K562 (cell line): ENCODE measurements around the gene HDC. TPM values are rescaled to one million over a fixed set of nuclear protein-coding genes. Genes with fewer than 3 reads are reported as not detected.
A peak's percentile ranks its signal among the peaks of the same experiment; 100 is the strongest.

ENCODE experiments used
- CGGBP1 ChIP-seq: fragments of 250-450 bp; sonication (Bioruptor Pico); IDR thresholded peaks from 2 replicates; pipeline ENCODE4 v1.9.0; 2021; ENCODE audit warnings: mild to moderate bottlenecking
- CREB1 ChIP-seq, 2 experiments: sonication (generic) in 1 of 2; formaldehyde crosslinking in 1 of 2; IDR thresholded peaks; 2 replicates each; pipeline versions ENCODE4 v1.6.1 to v1.8.0; 2012 to 2022; ENCODE audit warnings: inconsistent platforms in 1 of 2, mild to moderate bottlenecking in 1 of 2, missing genetic modification reagents in 1 of 2, moderate library complexity in 1 of 2
- E2F3 ChIP-seq: fragments of 250-450 bp; sonication (Bioruptor Pico); IDR thresholded peaks from 2 replicates; pipeline ENCODE4 v1.4.0; 2020; ENCODE audit warnings: mild to moderate bottlenecking
- EP400 ChIP-seq: fragments of 450-650 bp; IDR thresholded peaks from 2 replicates; pipeline ENCODE4 v1.6.1; 2017; ENCODE audit warnings: antibody characterized with exemption, mild to moderate bottlenecking, moderate library complexity
- HES1 ChIP-seq: fragments of 450-650 bp; IDR thresholded peaks from 2 replicates; pipeline ENCODE4 v1.6.1; 2016; ENCODE audit warnings: low read depth, mild to moderate bottlenecking, moderate library complexity
- IRF2 ChIP-seq: sonication (generic); formaldehyde crosslinking; IDR thresholded peaks from 2 replicates; pipeline ENCODE4 v1.8.1; 2022; ENCODE audit warnings: mild to moderate bottlenecking, missing genetic modification reagents
- MAFG ChIP-seq: fragments of 450-650 bp; conservative IDR thresholded peaks from 2 replicates; pipeline ENCODE4 v1.6.1; 2016; ENCODE audit warnings: missing genetic modification characterization, missing compliant biosample characterization
- MEIS2 ChIP-seq: fragments of 450-650 bp; IDR thresholded peaks from 2 replicates; pipeline ENCODE4 v1.6.1; 2014; ENCODE audit warnings: mild to moderate bottlenecking; ENCODE audit not compliant: partially characterized antibody
- NR4A1 ChIP-seq, 2 experiments: fragments of 250-450 bp in 1 of 2; fragments of 450-650 bp in 1 of 2; sonication (Bioruptor Pico) in 1 of 2; IDR thresholded peaks; 2 replicates each; pipeline versions ENCODE4 v1.4.0 to v1.6.1; 2016 to 2020; ENCODE audit warnings: mild to moderate bottlenecking in 2 of 2, missing compliant biosample characterization in 1 of 2, missing genetic modification characterization in 1 of 2, moderate library complexity in 1 of 2
- PHF8 ChIP-seq: fragments of 200-600 bp; sonication (generic); IDR thresholded peaks from 2 replicates; pipeline ENCODE4 v1.6.1; 2012; ENCODE audit warnings: mixed run types, mild to moderate bottlenecking, inconsistent platforms, low read length, moderate library complexity, borderline replicate concordance
- SAFB2 ChIP-seq: fragments of 200-400 bp; formaldehyde crosslinking; IDR thresholded peaks from 2 replicates; pipeline ENCODE4 v1.6.1; 2018; ENCODE audit warnings: borderline replicate concordance, low read length, low read depth, moderate library complexity; ENCODE audit not compliant: severe bottlenecking
- SMAD3 ChIP-seq: fragments of 450-650 bp; formaldehyde crosslinking; conservative IDR thresholded peaks from 2 replicates; pipeline ENCODE4 v1.4.0; 2020; ENCODE audit warnings: mild to moderate bottlenecking
- SREBF1 ChIP-seq: fragments of 150-350 bp; IDR thresholded peaks from 2 replicates; pipeline ENCODE4 v1.6.1; 2014; ENCODE audit warnings: antibody characterized with exemption, low read depth, low read length, borderline replicate concordance
- SRSF3 ChIP-seq: fragments of 200-400 bp; formaldehyde crosslinking; IDR thresholded peaks from 2 replicates; pipeline ENCODE4 v1.6.1; 2016; ENCODE audit warnings: mild to moderate bottlenecking, low read length, moderate library complexity; ENCODE audit not compliant: insufficient read depth
- U2AF2 ChIP-seq: fragments of 200-400 bp; formaldehyde crosslinking; optimal IDR thresholded peaks from 2 replicates; pipeline ENCODE3; 2017; ENCODE audit warnings: low read depth, mild to moderate bottlenecking, low read length
- ZEB2 ChIP-seq: fragments of 450-650 bp; IDR thresholded peaks from 2 replicates; pipeline ENCODE4 v1.6.1; 2016
- ZNF134 ChIP-seq: fragments of 250-450 bp; sonication (Bioruptor Pico); conservative IDR thresholded peaks from 2 replicates; pipeline ENCODE4 v1.4.0; 2020
- ZNF212 ChIP-seq: fragments of 450-650 bp; formaldehyde crosslinking; IDR thresholded peaks from 2 replicates; pipeline ENCODE4 v1.4.0; 2020; ENCODE audit warnings: mild to moderate bottlenecking
- polyA plus RNA-seq, 8 experiments: library from polyadenylated mRNA; depleted of rRNA in 4 of 8; stranded (reverse) in 5 of 8; unstranded in 3 of 8; fragments of >200 nt; fragmentation: Nextera tagmentation in 2 of 8; fragmentation: Illumina TruSeq in 1 of 8; extraction: Ambion mirVana in 2 of 8; extraction: Trizol in 1 of 8; gene quantifications; 2 replicates each; pipeline versions ENCODE4 v1.2.1 to v1.2.3, GENCODE V29; 2011 to 2014; ENCODE audit warnings: inconsistent platforms in 1 of 8, missing spikeins in 1 of 8
- total RNA-seq, 7 experiments: library from RNA; depleted of rRNA in 6 of 7; stranded (reverse); fragments of >200 nt in 6 of 7; fragmentation: Illumina TruSeq in 2 of 7; extraction: Trizol in 2 of 7; gene quantifications; 2 replicates each; pipeline versions ENCODE4 v1.2.1 to v1.2.3, GENCODE V29; 2011 to 2021; ENCODE audit warnings: low replicate concordance in 1 of 7
- TF ChIP-seq, protein P1 (sequence below): conservative IDR thresholded peaks from 2 replicates; pipeline ENCODE4 v1.6.1; 2011; ENCODE audit warnings: low read depth, mild to moderate bottlenecking, low read length; ENCODE audit not compliant: control insufficient read depth
- TF ChIP-seq, protein P2 (sequence below): fragments of 450-650 bp; IDR thresholded peaks from 2 replicates; pipeline ENCODE4 v1.6.1; 2017; ENCODE audit warnings: mild to moderate bottlenecking, moderate library complexity
- TF ChIP-seq, protein P3 (sequence below): fragments of 250-450 bp; sonication (Bioruptor Pico); IDR thresholded peaks from 2 replicates; pipeline ENCODE4 v1.8.0; 2022; ENCODE audit warnings: inconsistent platforms
- TF ChIP-seq, protein P4 (sequence below): fragments of 450-650 bp; formaldehyde crosslinking; IDR thresholded peaks from 2 replicates; pipeline ENCODE4 v1.4.0; 2022; ENCODE audit warnings: missing genetic modification characterization

The HDC gene
- total and polyA plus RNA-seq, 9 of the 15 experiments (the other 6 are each of a cell fraction or from before 2014, with no cell fraction given) = 0.26 to 5.3 (median 0.99) TPM

DNA sequence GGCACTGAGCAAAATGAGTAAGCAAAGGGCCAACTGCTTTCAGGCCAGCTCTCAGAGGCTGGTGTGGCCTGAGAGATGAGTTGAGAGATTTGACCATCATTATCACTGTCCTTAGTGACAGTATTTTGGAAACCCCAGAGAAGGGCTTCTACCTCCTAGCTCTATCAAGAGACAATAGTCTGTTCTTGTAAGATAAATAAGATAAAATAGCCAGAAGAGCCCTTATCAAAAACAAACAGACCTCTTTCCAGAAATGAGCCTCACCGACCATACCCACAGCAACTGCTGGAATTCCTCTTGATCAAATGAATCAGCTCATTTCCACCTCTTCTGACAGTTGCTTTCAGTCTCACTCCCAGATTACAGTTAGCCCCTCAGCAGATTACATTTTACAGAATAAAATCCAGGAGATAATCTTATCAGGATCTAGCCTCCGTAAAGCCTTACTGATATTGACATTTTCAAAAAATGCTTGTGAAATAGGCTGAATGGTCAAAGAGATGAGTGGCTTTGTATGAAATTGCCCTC, 4.5 kb downstream of the HDC start (continued):
- TF ChIP-seq U2AF2 (no peak), MEIS2 (peak; percentile 92), SREBF1 (no peak), CGGBP1 (no peak), NR4A1 (CRISPR knock-in tag; IDR thresholded peaks at IDR 0.05) (no peak), NR4A1 (tag; IDR thresholded peaks at IDR 0.05) (no peak), MAFG (peak; percentile 82), EP400 (peak; percentile 44; the same call in 1 of the 2 replicates), SMAD3 (CRISPR knock-in tag) (no peak), CREB1 (IDR thresholded peaks at IDR 0.05) (no peak), CREB1 (CRISPR knock-in tag; IDR thresholded peaks at IDR 0.05) (no peak), PHF8 (no peak), HES1 (peak; percentile 85; the same call in 1 of the 2 replicates), E2F3 (CRISPR knock-in tag) (no peak), ZEB2 (peak; percentile 93), SAFB2 (no peak), ZNF134 (CRISPR knock-in tag) (peak; percentile 60), IRF2 (CRISPR knock-in tag) (no peak), ZNF212 (no peak), SRSF3 (no peak)
- TF ChIP-seq, protein P1, sequence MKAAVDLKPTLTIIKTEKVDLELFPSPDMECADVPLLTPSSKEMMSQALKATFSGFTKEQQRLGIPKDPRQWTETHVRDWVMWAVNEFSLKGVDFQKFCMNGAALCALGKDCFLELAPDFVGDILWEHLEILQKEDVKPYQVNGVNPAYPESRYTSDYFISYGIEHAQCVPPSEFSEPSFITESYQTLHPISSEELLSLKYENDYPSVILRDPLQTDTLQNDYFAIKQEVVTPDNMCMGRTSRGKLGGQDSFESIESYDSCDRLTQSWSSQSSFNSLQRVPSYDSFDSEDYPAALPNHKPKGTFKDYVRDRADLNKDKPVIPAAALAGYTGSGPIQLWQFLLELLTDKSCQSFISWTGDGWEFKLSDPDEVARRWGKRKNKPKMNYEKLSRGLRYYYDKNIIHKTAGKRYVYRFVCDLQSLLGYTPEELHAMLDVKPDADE = no peak
- TF ChIP-seq, protein P2, sequence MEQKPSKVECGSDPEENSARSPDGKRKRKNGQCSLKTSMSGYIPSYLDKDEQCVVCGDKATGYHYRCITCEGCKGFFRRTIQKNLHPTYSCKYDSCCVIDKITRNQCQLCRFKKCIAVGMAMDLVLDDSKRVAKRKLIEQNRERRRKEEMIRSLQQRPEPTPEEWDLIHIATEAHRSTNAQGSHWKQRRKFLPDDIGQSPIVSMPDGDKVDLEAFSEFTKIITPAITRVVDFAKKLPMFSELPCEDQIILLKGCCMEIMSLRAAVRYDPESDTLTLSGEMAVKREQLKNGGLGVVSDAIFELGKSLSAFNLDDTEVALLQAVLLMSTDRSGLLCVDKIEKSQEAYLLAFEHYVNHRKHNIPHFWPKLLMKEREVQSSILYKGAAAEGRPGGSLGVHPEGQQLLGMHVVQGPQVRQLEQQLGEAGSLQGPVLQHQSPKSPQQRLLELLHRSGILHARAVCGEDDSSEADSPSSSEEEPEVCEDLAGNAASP = no peak
- TF ChIP-seq, protein P3, sequence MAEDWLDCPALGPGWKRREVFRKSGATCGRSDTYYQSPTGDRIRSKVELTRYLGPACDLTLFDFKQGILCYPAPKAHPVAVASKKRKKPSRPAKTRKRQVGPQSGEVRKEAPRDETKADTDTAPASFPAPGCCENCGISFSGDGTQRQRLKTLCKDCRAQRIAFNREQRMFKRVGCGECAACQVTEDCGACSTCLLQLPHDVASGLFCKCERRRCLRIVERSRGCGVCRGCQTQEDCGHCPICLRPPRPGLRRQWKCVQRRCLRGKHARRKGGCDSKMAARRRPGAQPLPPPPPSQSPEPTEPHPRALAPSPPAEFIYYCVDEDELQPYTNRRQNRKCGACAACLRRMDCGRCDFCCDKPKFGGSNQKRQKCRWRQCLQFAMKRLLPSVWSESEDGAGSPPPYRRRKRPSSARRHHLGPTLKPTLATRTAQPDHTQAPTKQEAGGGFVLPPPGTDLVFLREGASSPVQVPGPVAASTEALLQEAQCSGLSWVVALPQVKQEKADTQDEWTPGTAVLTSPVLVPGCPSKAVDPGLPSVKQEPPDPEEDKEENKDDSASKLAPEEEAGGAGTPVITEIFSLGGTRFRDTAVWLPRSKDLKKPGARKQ (CRISPR knock-in tag) = no peak
- TF ChIP-seq, protein P4, sequence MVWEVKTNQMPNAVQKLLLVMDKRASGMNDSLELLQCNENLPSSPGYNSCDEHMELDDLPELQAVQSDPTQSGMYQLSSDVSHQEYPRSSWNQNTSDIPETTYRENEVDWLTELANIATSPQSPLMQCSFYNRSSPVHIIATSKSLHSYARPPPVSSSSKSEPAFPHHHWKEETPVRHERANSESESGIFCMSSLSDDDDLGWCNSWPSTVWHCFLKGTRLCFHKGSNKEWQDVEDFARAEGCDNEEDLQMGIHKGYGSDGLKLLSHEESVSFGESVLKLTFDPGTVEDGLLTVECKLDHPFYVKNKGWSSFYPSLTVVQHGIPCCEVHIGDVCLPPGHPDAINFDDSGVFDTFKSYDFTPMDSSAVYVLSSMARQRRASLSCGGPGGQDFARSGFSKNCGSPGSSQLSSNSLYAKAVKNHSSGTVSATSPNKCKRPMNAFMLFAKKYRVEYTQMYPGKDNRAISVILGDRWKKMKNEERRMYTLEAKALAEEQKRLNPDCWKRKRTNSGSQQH = no peak
